VCaP (cell line): ENCODE results near the gene DNPH1.

Source experiments
- H3K27ac ChIP-seq: fragments of 450-650 bp; 2 replicates; pipeline ENCODE4 v1.5.1; 2017
- CTCF ChIP-seq: fragments of 450-650 bp; conservative IDR thresholded peaks from 2 replicates; pipeline ENCODE4 v1.5.1; 2017; ENCODE audit warnings: mild to moderate bottlenecking, moderate library complexity

The DNPH1 gene

GRCh38 chr6:43256670-43257366, 27.5 kb upstream of the DNPH1 start:
- no peak overlapping the region for H3K27ac ChIP-seq

GRCh38 chr6:43255408-43256054, 26.2 kb upstream of the DNPH1 start:
- H3K27ac ChIP-seq = no peak overlapping the region
- no peak for TF ChIP-seq CTCF

More at GRCh38 chr6:43256670-43257366, 27.5 kb upstream of the DNPH1 start:
- no peak for TF ChIP-seq CTCF

GRCh38 chr6:43254846-43255245, 25.6 kb upstream of the DNPH1 start:
- H3K27ac ChIP-seq = no peak overlapping the region
- TF ChIP-seq CTCF = no peak

- no peak for TF ChIP-seq CTCF
- H3K27ac ChIP-seq = no peak overlapping the region
Measured at GRCh38 chr6:43254138-43254817, 25.0 kb upstream of the DNPH1 start.

- no peak for TF ChIP-seq CTCF
- no peak overlapping the region for H3K27ac ChIP-seq
Measured at GRCh38 chr6:43253401-43253800, 24.1 kb upstream of the DNPH1 start.

GRCh38 chr6:43250992-43251373, 21.7 kb upstream of the DNPH1 start:
- peak overlapping the region; percentile 4; the same call in 1 of the 2 replicates for H3K27ac ChIP-seq
- TF ChIP-seq CTCF = no peak

GRCh38 chr6:43248791-43249190, 19.5 kb upstream of the DNPH1 start:
- no peak overlapping the region for H3K27ac ChIP-seq
- TF ChIP-seq CTCF = no peak
